IPS-18c (cell line): Measurements from ENCODE around the gene TDRD12.
A peak's percentile ranks its signal among the peaks of the same experiment; 100 is the strongest.

Experiments used
- H3K4me3 ChIP-seq: 2 replicates; pipeline ENCODE4 v1.7.0; 2013; ENCODE audit warnings: low read depth, mild to moderate bottlenecking, low read length, moderate library complexity; ENCODE audit not compliant: insufficient read depth
- H3K9me3 ChIP-seq: one replicate; pipeline ENCODE4 v1.6.1; 2013; ENCODE audit warnings: mild to moderate bottlenecking, low read length, moderate library complexity; ENCODE audit not compliant: control insufficient read depth, insufficient read depth

Gene TDRD12

GRCh38 chr19:32719611-32720059, at the start of gene TDRD12:
Gene TDRD12 (plus strand): TSS chr19:32719767. CDS start chr19:32720073, 306 bp downstream.
- H3K4me3 ChIP-seq = no peak within 1 kb of the TSS
- H3K9me3 ChIP-seq = no peaks in the 10 kb centered on the region

GRCh38 chr19:32671883-32672593, 47.5 kb upstream of the TDRD12 start:
- no peak overlapping the region for H3K4me3 ChIP-seq
- H3K9me3 ChIP-seq = peaks cover 5% of the 10 kb centered on the region

GRCh38 chr19:32672841-32673240, 46.7 kb upstream of the TDRD12 start:
- no peak overlapping the region for H3K4me3 ChIP-seq
- peaks cover 5% of the 10 kb centered on the region for H3K9me3 ChIP-seq

- H3K4me3 ChIP-seq = no peak overlapping the region
These were observed 46.0 kb upstream of the TDRD12 start for GRCh38 chr19:32673573-32673972.

GRCh38 chr19:32674153-32674930, 45.2 kb upstream of the TDRD12 start:
- peaks cover 5% of the 10 kb centered on the region for H3K9me3 ChIP-seq
- peak overlapping the region; percentile 80 for H3K4me3 ChIP-seq

More at GRCh38 chr19:32673573-32673972, 46.0 kb upstream of the TDRD12 start:
- H3K9me3 ChIP-seq = peaks cover 5% of the 10 kb centered on the region

- H3K4me3 ChIP-seq = peak within 1 kb of the TSS; percentile 80
- peaks cover 5% of the 10 kb centered on the region for H3K9me3 ChIP-seq
These were observed 44.4 kb upstream of the TDRD12 start, which contains the start of gene ANKRD27 for GRCh38 chr19:32674931-32675719. Gene ANKRD27 (minus strand): TSS chr19:32675180. CDS start chr19:32659015, 16,165 bp downstream.

GRCh38 chr19:32675720-32676185, 43.8 kb upstream of the TDRD12 start, which contains the start of gene RGS9BP:
Gene RGS9BP (plus strand): TSS chr19:32675848. CDS start chr19:32676264, 416 bp downstream.
- Histone ChIP-seq H3K9me3 (peaks cover 5% of the 10 kb centered on the region), H3K4me3 (peak within 1 kb of the TSS; percentile 80)

GRCh38 chr19:32676186-32676894, 43.2 kb upstream of the TDRD12 start:
- peaks cover 5% of the 10 kb centered on the region for H3K9me3 ChIP-seq
- H3K4me3 ChIP-seq = peak overlapping the region; percentile 77

- H3K4me3 ChIP-seq = peak overlapping the region; percentile 77; the same call in 1 of the 2 replicates
- peaks cover 5% of the 10 kb centered on the region for H3K9me3 ChIP-seq
These were observed 42.6 kb upstream of the TDRD12 start for GRCh38 chr19:32676895-32677359.

GRCh38 chr19:32677657-32678056, 41.9 kb upstream of the TDRD12 start:
- Histone ChIP-seq H3K9me3 (peaks cover 2% of the 10 kb centered on the region), H3K4me3 (no peak overlapping the region)

GRCh38 chr19:32680986-32681385, 38.6 kb upstream of the TDRD12 start:
- peaks cover 2% of the 10 kb centered on the region for H3K9me3 ChIP-seq
- H3K4me3 ChIP-seq = no peak overlapping the region

GRCh38 chr19:32682317-32682716, 37.2 kb upstream of the TDRD12 start:
- H3K4me3 ChIP-seq = no peak overlapping the region
- no peaks in the 10 kb centered on the region for H3K9me3 ChIP-seq

GRCh38 chr19:32686847-32687475, 32.6 kb upstream of the TDRD12 start:
- Histone ChIP-seq H3K4me3 (no peak overlapping the region), H3K9me3 (no peaks in the 10 kb centered on the region)

- no peak overlapping the region for H3K4me3 ChIP-seq
- H3K9me3 ChIP-seq = no peaks in the 10 kb centered on the region
These were observed 31.9 kb upstream of the TDRD12 start for GRCh38 chr19:32687681-32688080.

- Histone ChIP-seq H3K9me3 (no peaks in the 10 kb centered on the region), H3K4me3 (no peak overlapping the region)
These were observed 31.3 kb upstream of the TDRD12 start for GRCh38 chr19:32688311-32688710.

- Histone ChIP-seq H3K9me3 (no peaks in the 10 kb centered on the region), H3K4me3 (peak within 1 kb of the TSS; percentile 53)
These were observed 28.1 kb upstream of the TDRD12 start, which contains the start of gene NUDT19 for GRCh38 chr19:32691291-32691951. Gene NUDT19 (plus strand): TSS chr19:32691821. CDS start chr19:32691961, 140 bp downstream.
